H1 (cell line): Measurements from ENCODE around the gene STBD1. TPM values are rescaled to one million over a fixed set of nuclear protein-coding genes. Genes with fewer than 3 reads are reported as not detected.

ENCODE experiments used
- CTCF ChIA-PET: fragments of 300-600 bp; sonication (Branson Sonifier 250); formaldehyde crosslinking; loops from one replicate; lab custom pipeline; 2021; ENCODE audit not compliant: partially characterized antibody; lab: Charles Lee
- POLR2A ChIA-PET: fragments of 300-600 bp; sonication (Branson Sonifier 250); formaldehyde crosslinking; loops from one replicate; lab custom pipeline; 2021; ENCODE audit warnings: inconsistent platforms; ENCODE audit not compliant: partially characterized antibody; lab: Charles Lee
- DNase-seq, 2 experiments: peaks; one replicate each; pipeline versions ENCODE4 v3.0.0 to v3.0.0-alpha.2; 2010 to 2022; ENCODE audit warnings: low spot score in 2 of 2, low read depth in 1 of 2, mixed read lengths in 1 of 2
- FAIRE-seq: peaks from 2 replicates; lab custom pipeline; 2011; peaks lifted over from hg19 to GRCh38; lab: Jason Lieb, UNC
- H2AFZ ChIP-seq: 2 replicates; pipeline ENCODE4 v1.8.1; 2012; ENCODE audit warnings: low read length, inconsistent platforms
- H2AK5ac ChIP-seq: 2 replicates; pipeline ENCODE4 v1.6.1; 2013; ENCODE audit warnings: low read depth, low read length
- H2BK120ac ChIP-seq: replicated peaks from 2 replicates; pipeline ENCODE3; 2013; ENCODE audit warnings: low read depth, low read length, inconsistent platforms
- H2BK12ac ChIP-seq: 2 replicates; pipeline ENCODE4 v1.6.1; 2013; ENCODE audit warnings: low read depth, low read length
- H2BK15ac ChIP-seq: 2 replicates; pipeline ENCODE4 v1.6.1; 2013; ENCODE audit warnings: low read length
- H2BK20ac ChIP-seq: 2 replicates; pipeline ENCODE4 v1.6.1; 2013; ENCODE audit warnings: low read length
- H2BK5ac ChIP-seq: 2 replicates; pipeline ENCODE4 v1.6.1; 2013; ENCODE audit warnings: low read depth, low read length
- H3K14ac ChIP-seq: 2 replicates; pipeline ENCODE4 v1.6.1; 2013; ENCODE audit warnings: inconsistent platforms; ENCODE audit not compliant: insufficient read length
- H3K18ac ChIP-seq: 2 replicates; pipeline ENCODE4 v1.6.1; 2013; ENCODE audit warnings: low read length; ENCODE audit errors: extremely low read depth
- H3K23ac ChIP-seq: 2 replicates; pipeline ENCODE4 v1.6.1; 2013; ENCODE audit warnings: inconsistent platforms; ENCODE audit not compliant: insufficient read length
- H3K23me2 ChIP-seq: 2 replicates; pipeline ENCODE4 v1.6.1; 2013; ENCODE audit warnings: low read depth, low read length
- H3K27ac ChIP-seq: 2 replicates; pipeline ENCODE4 v1.6.1; 2011; ENCODE audit warnings: low read depth, low read length, inconsistent platforms
- H3K27me3 ChIP-seq, 4 experiments: replicated peaks in 1 of 4; 1 replicate in 1 of 4; 2 replicates in 3 of 4; pipeline versions ENCODE4 v1.6.1 to v1.8.1; 2011 to 2013; ENCODE audit warnings: low read length in 3 of 4, mild to moderate bottlenecking in 3 of 4, inconsistent platforms in 2 of 4, mixed read lengths in 2 of 4, moderate library complexity in 1 of 4; ENCODE audit not compliant: control insufficient read depth in 3 of 4, insufficient read depth in 3 of 4; ENCODE audit errors: extremely low read depth in 1 of 4
- H3K36me3 ChIP-seq, 4 experiments: 2 replicates each; pipeline versions ENCODE4 v1.6.1 to v1.8.1; 2011 to 2013; ENCODE audit warnings: mild to moderate bottlenecking in 4 of 4, low read length in 3 of 4, moderate library complexity in 2 of 4, control low read depth in 1 of 4, inconsistent platforms in 1 of 4; ENCODE audit not compliant: insufficient read depth in 4 of 4, control insufficient read depth in 2 of 4
- H3K4ac ChIP-seq: replicated peaks from 2 replicates; pipeline ENCODE3; 2013; ENCODE audit warnings: low read length, low read depth, mixed read lengths, inconsistent platforms; ENCODE audit not compliant: insufficient read length
- H3K4me1 ChIP-seq, 4 experiments: replicated peaks in 1 of 4; 1 replicate in 1 of 4; 2 replicates in 3 of 4; pipeline versions ENCODE4 v1.6.1 to v1.8.1; 2011 to 2013; ENCODE audit warnings: low read length in 3 of 4, inconsistent platforms in 2 of 4, mixed read lengths in 1 of 4; ENCODE audit not compliant: insufficient read depth in 4 of 4, control insufficient read depth in 3 of 4
- H3K4me2 ChIP-seq, 2 experiments: 2 replicates each; pipeline versions ENCODE4 v1.6.1 to v1.8.1; 2011 to 2013; ENCODE audit warnings: low read depth in 2 of 2, low read length in 2 of 2, control low read depth in 1 of 2, inconsistent platforms in 1 of 2, mild to moderate bottlenecking in 1 of 2; ENCODE audit not compliant: insufficient read depth in 1 of 2
- H3K4me3 ChIP-seq, 4 experiments: fragments of 200-600, 300-600 bp in 1 of 4; sonication (generic), shearing (Covaris generic), sonication (Bioruptor Twin) in 1 of 4; 2 replicates each; pipeline versions ENCODE4 v1.5.1 to v1.8.1; 2011 to 2016; ENCODE audit warnings: low read length in 4 of 4, low read depth in 3 of 4, control low read depth in 2 of 4, inconsistent platforms in 2 of 4, mild to moderate bottlenecking in 2 of 4, mixed read lengths in 1 of 4, moderate library complexity in 1 of 4; ENCODE audit not compliant: insufficient read depth in 2 of 4; ENCODE audit errors: extremely low read depth in 1 of 4
- H3K56ac ChIP-seq: replicated peaks from 2 replicates; pipeline ENCODE3; 2013; ENCODE audit warnings: low read depth, mild to moderate bottlenecking, mixed read lengths, low read length, inconsistent platforms; ENCODE audit not compliant: insufficient read length
- H3K79me1 ChIP-seq: 2 replicates; pipeline ENCODE4 v1.6.1; 2013; ENCODE audit warnings: low read depth, low read length, control low read depth
- H3K79me2 ChIP-seq, 2 experiments: 2 replicates each; pipeline versions ENCODE4 v1.6.1 to v1.8.1; 2012 to 2013; ENCODE audit warnings: low read length in 2 of 2, mild to moderate bottlenecking in 2 of 2, inconsistent platforms in 1 of 2; ENCODE audit not compliant: insufficient read depth in 2 of 2, control insufficient read depth in 1 of 2
- H3K9ac ChIP-seq, 4 experiments: replicated peaks in 1 of 4; 1 replicate in 1 of 4; 2 replicates in 3 of 4; pipeline versions ENCODE4 v1.6.1 to v1.8.1; 2011 to 2013; ENCODE audit warnings: low read depth in 3 of 4, low read length in 3 of 4, control low read depth in 2 of 4, mild to moderate bottlenecking in 2 of 4, moderate library complexity in 2 of 4, inconsistent platforms in 1 of 4; ENCODE audit errors: extremely low read depth in 1 of 4
- H3K9me3 ChIP-seq, 2 experiments: 2 replicates each; pipeline versions ENCODE4 v1.6.1 to v1.8.1; 2012 to 2013; ENCODE audit warnings: mild to moderate bottlenecking in 2 of 2, moderate library complexity in 2 of 2, control low read depth in 1 of 2, inconsistent platforms in 1 of 2, low read depth in 1 of 2, low read length in 1 of 2, mixed read lengths in 1 of 2; ENCODE audit not compliant: insufficient read depth in 2 of 2
- H4K20me1 ChIP-seq, 2 experiments: replicated peaks in 1 of 2; 2 replicates each; pipeline versions ENCODE3 to v1.8.1; 2011 to 2013; ENCODE audit warnings: inconsistent platforms in 2 of 2, low read length in 2 of 2, mild to moderate bottlenecking in 1 of 2; ENCODE audit not compliant: insufficient read depth in 2 of 2, control insufficient read depth in 1 of 2
- H4K5ac ChIP-seq: 2 replicates; pipeline ENCODE4 v1.6.1; 2013; ENCODE audit warnings: low read length, low read depth, mixed read lengths, inconsistent platforms; ENCODE audit not compliant: insufficient read length
- H4K8ac ChIP-seq: 2 replicates; pipeline ENCODE4 v1.8.0; 2013; ENCODE audit warnings: mild to moderate bottlenecking, moderate library complexity, low read length, inconsistent platforms; ENCODE audit not compliant: insufficient read depth; ENCODE audit errors: extremely low read depth
- H4K91ac ChIP-seq: replicated peaks from 2 replicates; pipeline ENCODE3; 2013; ENCODE audit warnings: low read length, mixed read lengths, inconsistent platforms; ENCODE audit not compliant: insufficient read length
- CHD1 ChIP-seq: IDR thresholded peaks from 2 replicates; pipeline ENCODE4 v1.6.1; 2012; ENCODE audit warnings: low read depth, low read length, improper control_type of control experiment
- HDAC6 ChIP-seq: IDR thresholded peaks from one replicate; pipeline ENCODE4 v1.7.1; 2012; ENCODE audit warnings: low read depth, mild to moderate bottlenecking, inconsistent platforms, low read length, moderate library complexity
- KDM5A ChIP-seq: fragments of 200-600 bp; IDR thresholded peaks from 2 replicates; pipeline ENCODE4 v1.7.1; 2012; ENCODE audit warnings: mild to moderate bottlenecking, low read length, inconsistent platforms, mixed read lengths
- SIRT6 ChIP-seq: IDR thresholded peaks from one replicate; pipeline ENCODE4 v1.7.1; 2012; ENCODE audit warnings: low read length, inconsistent platforms
- SRF ChIP-seq: IDR thresholded peaks from 2 replicates; pipeline ENCODE4 v1.6.1; 2011; ENCODE audit warnings: mild to moderate bottlenecking, low read depth, low read length, moderate library complexity
- WGBS, 2 experiments: shearing (Covaris generic) in 1 of 2; methylation state at CpG; one replicate each; pipeline versions ENCODE4 v1.1.6 to v1.1.7; 2013 to 2015; ENCODE audit warnings: low lambda C conversion rate in 2 of 2, mixed read lengths in 2 of 2, inconsistent platforms in 1 of 2, low coverage in 1 of 2, missing lambda C conversion rate in 1 of 2; ENCODE audit not compliant: insufficient replicate concordance in 2 of 2, insufficient coverage in 1 of 2, insufficient read length in 1 of 2; ENCODE audit errors: extremely low coverage in 1 of 2, missing lambda C conversion rate in 1 of 2; 5-methylcytosine and 5-hydroxymethylcytosine counted together
- polyA plus RNA-seq, 7 experiments: library from polyadenylated mRNA; depleted of rRNA in 3 of 7; stranded (reverse) in 5 of 7; unstranded in 2 of 7; fragments of >200 nt in 5 of 7; fragments of 200-250 nt in 2 of 7; gene quantifications; 1 replicate in 5 of 7; 2 replicates in 1 of 7; 4 replicates in 1 of 7; pipeline versions ENCODE4 v1.2.1 to v1.2.3, GENCODE V29; 2011 to 2013; ENCODE audit warnings: missing spikeins in 2 of 7, mixed read lengths in 2 of 7
- total RNA-seq: library from RNA; stranded (reverse); fragmentation: NEBNext Ultra II Directional; extraction: Animal tissue kit (Norgen Biotek cat#: 25700); gene quantifications from 2 replicates; pipeline ENCODE4 v1.2.1, GENCODE V29; 2021

Gene STBD1
- total and polyA plus RNA-seq, 2 of the 8 experiments (the other 6 are each of a cell fraction or from before 2014, with no cell fraction given), result 0.45 to 1.7 TPM

- WGBS, 2 experiments, result 87% methylated on average over 6 of the region's 6 CpGs; no CpG with 5 or more reads in 1 of the 2 experiments
- no peaks in the 10 kb centered on the region for H3K9me3 ChIP-seq
- DNase-seq, result no peak
These were observed 40.8 kb upstream of the STBD1 start for GRCh38 chr4:76265631-76266218.

More at GRCh38 chr4:76265631-76266218, 40.8 kb upstream of the STBD1 start:
- Histone ChIP-seq H2BK20ac (no peak overlapping the region), H2BK12ac (no peak overlapping the region), H3K36me3 (no peaks in the 10 kb centered on the region), H3K23me2 (0 out of 2 replicates have a peak, but pooled peaks cover 3% of the 10 kb centered on the region), H2BK120ac (no peak overlapping the region), H3K18ac (no peak overlapping the region), H3K27ac (no peak overlapping the region), H2BK15ac (no peak overlapping the region), H4K8ac (no peak overlapping the region), H4K91ac (no peak overlapping the region), H3K14ac (no peak overlapping the region), H3K27me3 (no peaks in the 10 kb centered on the region), H2BK5ac (no peak overlapping the region), H3K79me1 (no peaks in the 10 kb centered on the region), H2AFZ (no peak overlapping the region), H3K4me2 (no peak overlapping the region), H3K4ac (no peak overlapping the region), H2AK5ac (no peak overlapping the region), H3K23ac (no peak overlapping the region), H3K56ac (no peak overlapping the region), H3K4me1 (no peaks in the 10 kb centered on the region), H3K4me3 (no peak overlapping the region), H3K79me2 (no peaks in the 10 kb centered on the region), H4K5ac (no peak overlapping the region), H4K20me1 (no peaks in the 10 kb centered on the region), H3K9ac (no peak overlapping the region)
- TF ChIP-seq HDAC6, result no peak
- no peak for TF ChIP-seq SIRT6
- no peak for TF ChIP-seq KDM5A
- no peak for TF ChIP-seq SRF
- TF ChIP-seq CHD1, result no peak
- FAIRE-seq, result no peak
- ChIA-PET CTCF (interaction anchor here (1.1 to 1.4 kb wide), 2 partner anchors 8 to 50 kb away, joined by 3 to 4 read pairs; no protein-coding TSS in a partner anchor), POLR2A (no interaction called here)
